Fibroblast of mammary gland (primary cell): ENCODE results near the gene DYNC1I1.

ENCODE experiments used
- DNase-seq: peaks from one replicate; pipeline ENCODE4 v3.0.0-alpha.2; 2010; ENCODE audit warnings: low read depth
- H3K4me3 ChIP-seq: 2 replicates; pipeline ENCODE4 v1.5.1; 2011; ENCODE audit warnings: low read depth, mild to moderate bottlenecking, low read length, moderate library complexity; ENCODE audit not compliant: control insufficient read depth
- CTCF ChIP-seq: conservative IDR thresholded peaks from 2 replicates; pipeline ENCODE4 v1.5.1; 2011; ENCODE audit warnings: low read depth, low read length, inconsistent platforms; ENCODE audit not compliant: control insufficient read depth, insufficient read depth

Gene DYNC1I1

DNA sequence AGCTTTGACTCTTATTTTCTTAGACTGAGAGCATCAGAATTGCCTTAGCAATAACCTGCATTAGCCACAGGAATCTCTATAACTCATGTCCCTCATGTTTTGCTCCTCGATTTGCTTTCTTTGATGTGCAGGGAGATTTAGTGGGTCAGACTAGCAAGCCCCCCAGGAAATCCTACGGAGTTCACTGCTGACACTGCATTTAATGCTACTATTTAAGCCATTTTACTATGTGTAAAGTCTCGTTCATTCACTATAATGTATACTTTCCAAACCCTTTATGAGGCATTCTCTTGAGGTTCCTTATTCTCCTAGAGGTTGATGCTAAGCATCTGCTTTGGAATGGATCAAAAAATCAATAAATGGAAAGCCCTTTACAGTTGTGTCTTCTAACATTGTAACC lies 28.4 kb downstream of the DYNC1I1 start:
- no peak for DNase-seq
- no peak overlapping the region for H3K4me3 ChIP-seq
- TF ChIP-seq CTCF: no peak

- no peak for TF ChIP-seq CTCF
- DNase-seq: no peak
- no peak overlapping the region for H3K4me3 ChIP-seq
These were observed 29.9 kb downstream of the DYNC1I1 start for GRCh38 chr7:95802270-95802669.

DNA sequence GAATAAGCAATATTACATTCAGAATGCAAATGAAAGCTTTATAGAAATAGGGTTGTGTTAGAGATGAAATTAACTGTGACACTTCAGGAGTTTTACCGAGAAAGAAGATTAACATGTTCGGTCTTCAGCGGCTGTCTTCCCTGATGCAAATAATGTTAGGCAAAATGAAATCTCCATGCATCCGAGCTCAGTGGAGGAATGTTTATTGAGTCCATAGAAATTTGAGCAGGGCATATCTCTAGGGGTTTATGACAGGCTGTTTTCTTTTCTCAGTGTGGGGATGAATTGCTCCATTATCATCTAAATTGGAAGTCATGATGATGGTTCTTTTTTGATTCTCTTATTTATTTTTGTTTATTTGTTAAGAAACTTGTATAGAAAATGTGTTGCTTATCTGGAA lies 31.7 kb downstream of the DYNC1I1 start:
- H3K4me3 ChIP-seq: no peak overlapping the region
- TF ChIP-seq CTCF: no peak
- DNase-seq: no peak

DNA sequence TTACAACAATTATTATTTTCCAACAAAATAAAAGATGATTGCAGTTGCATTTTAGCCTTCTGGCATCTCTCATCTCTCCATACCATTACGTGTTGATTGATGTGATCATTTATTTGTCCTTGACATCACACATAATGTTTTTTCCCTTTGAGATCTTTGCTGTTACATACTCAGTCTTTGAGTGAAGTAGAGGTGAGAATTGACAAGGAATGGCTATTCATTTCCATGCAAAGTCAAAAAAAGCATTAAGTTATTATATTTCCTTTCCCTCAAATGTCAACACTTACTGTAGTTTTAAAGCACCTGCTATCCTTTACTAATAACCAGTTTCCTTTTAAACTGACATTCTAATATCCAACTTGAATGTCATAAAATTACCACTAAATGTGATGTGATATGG lies 33.6 kb downstream of the DYNC1I1 start:
- TF ChIP-seq CTCF: no peak
- no peak overlapping the region for H3K4me3 ChIP-seq
- no peak for DNase-seq

GRCh38 chr7:95808396-95808795 lies 36.0 kb downstream of the DYNC1I1 start:
- DNase-seq: no peak
- no peak for TF ChIP-seq CTCF
- no peak overlapping the region for H3K4me3 ChIP-seq

- no peak overlapping the region for H3K4me3 ChIP-seq
These were observed 39.6 kb downstream of the DYNC1I1 start for GRCh38 chr7:95811846-95812445.

More at GRCh38 chr7:95811846-95812445, 39.6 kb downstream of the DYNC1I1 start:
- DNase-seq: peak; percentile 47
- TF ChIP-seq CTCF: no peak
